GM18502 (cell line): ENCODE data around the gene ATF7IP2.
"Not testable (repeated sequence)": the region's sequence is repeated elsewhere in the genome, so short reads cannot be mapped to it uniquely, and the experiment has no call there.

Source experiments
- ATAC-seq: cut with Tn5 transposase; IDR thresholded peaks from one replicate; pipeline ENCODE4 v1.9.1; 2021; ENCODE audit warnings: mild to moderate bottlenecking; ENCODE audit not compliant: unreplicated experiment, poor library complexity

Gene ATF7IP2

GRCh38 chr16:10373556-10373955 lies 12.3 kb upstream of the ATF7IP2 start:
- no peak for ATAC-seq

- no peak for ATAC-seq
Measured at GRCh38 chr16:10376229-10376628, 9.6 kb upstream of the ATF7IP2 start.

DNA sequence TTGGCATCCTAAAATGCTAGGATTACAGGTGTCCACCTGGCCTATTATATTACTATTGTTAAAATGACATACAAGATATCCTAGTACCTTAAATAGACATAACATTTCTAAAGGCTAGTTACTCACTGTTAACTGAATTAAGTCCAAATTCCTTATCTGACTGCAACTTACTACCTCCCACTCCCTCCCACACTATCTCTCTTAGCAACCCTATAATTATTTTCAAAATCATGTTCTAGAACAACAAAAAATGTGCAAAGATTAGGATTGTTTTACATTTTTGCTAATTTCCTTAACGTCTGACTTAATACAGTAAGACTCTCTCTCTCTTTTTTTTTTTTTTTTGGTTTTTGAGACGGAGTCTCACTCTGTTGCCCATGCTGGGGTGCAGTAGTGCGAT lies 2.2 kb upstream of the ATF7IP2 start:
- no peak for ATAC-seq

GRCh38 chr16:10386517-10387100 lies 748 bp downstream of the ATF7IP2 start:
- ATAC-seq: no peak

GRCh38 chr16:10387188-10387617 lies 1.3 kb downstream of the ATF7IP2 start:
- no peak for ATAC-seq

DNA sequence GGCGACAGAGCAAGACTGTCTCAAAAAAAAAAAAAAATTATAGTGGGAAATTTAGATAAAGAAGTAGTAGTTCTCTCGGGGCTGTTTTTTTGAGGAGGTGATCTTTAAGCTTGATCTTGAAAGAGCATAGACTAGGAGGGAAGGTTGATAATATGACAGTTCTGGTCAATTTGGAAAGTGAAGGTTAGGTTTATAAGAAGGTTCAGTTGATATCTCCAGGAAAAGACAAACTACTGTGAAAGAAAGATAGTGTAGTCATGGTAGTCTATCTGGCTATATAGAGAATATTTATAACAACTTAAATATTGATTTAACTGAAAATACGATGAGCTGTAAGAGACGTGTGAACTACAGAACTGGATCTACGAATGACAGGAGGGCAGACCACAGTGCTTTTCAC lies 3.1 kb downstream of the ATF7IP2 start:
- ATAC-seq: no peak

- ATAC-seq: no peak
Measured at GRCh38 chr16:10390330-10390729, 4.5 kb downstream of the ATF7IP2 start.

DNA sequence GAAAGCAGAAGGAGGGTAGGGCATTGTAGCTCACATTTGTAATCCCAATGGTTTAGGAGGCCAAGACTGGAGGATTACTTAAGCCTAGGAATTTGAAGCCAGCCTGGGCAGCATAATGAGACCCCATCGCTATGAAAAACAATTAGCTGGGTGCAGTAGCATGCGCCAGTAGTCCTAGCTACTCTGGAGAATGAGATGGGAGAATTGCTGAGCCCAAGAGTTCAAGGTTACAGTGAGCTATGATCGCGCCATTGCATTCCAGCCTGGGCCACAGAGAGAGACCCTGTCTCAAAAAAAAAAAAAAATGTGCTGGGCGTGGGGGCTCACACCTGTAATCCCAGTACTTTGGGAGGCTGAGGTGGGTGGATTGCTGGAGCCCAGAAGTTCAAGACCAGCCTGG lies 5.0 kb downstream of the ATF7IP2 start:
- no peak for ATAC-seq

DNA sequence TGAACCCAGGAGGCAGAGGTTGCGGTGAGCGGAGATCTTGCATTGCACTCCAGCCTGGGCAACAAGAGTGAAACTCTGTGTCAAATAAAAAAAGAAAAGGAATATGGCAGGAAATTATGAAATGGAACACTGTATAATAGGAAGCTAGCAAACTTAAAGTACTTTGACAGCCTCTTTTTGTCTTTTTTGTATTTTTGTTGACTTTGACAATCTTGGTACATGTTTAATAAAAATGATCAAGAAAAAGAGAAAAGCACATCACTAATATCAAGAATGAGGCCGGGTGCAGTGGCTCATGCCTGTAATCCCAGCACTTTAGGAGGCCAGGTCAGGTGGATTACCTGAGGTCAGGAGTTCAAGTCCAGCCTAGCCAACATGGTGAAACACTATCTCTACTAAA lies 5.5 kb downstream of the ATF7IP2 start:
- no peak for ATAC-seq

- ATAC-seq: no peak
Measured at GRCh38 chr16:10402975-10403374, 17.1 kb downstream of the ATF7IP2 start.

GRCh38 chr16:10405386-10405939 lies 19.6 kb downstream of the ATF7IP2 start:
- ATAC-seq: no peak

- ATAC-seq: no peak
Measured at GRCh38 chr16:10408824-10409381, 23.0 kb downstream of the ATF7IP2 start.

GRCh38 chr16:10409713-10410112 lies 23.9 kb downstream of the ATF7IP2 start:
- ATAC-seq: not testable (repeated sequence)

DNA sequence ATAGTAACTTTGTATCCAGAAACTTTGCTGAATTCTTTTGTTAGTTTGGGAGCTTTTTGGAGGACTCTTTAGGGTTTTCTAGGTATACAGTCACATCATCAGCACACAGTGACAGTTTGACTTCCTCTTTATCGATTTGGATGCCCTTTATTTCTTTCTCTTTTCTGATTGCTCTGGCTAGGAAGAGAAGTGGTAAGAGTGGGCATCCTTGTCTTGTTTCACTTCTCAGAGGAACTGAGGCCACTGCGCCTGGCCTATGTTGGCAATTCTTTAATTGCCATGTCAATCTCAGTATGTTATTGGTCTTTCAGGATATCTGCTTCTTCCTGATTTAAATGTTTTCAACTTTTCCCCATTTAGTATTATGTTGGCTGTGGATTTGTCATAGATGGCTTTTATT lies 24.6 kb downstream of the ATF7IP2 start:
- no peak for ATAC-seq

- ATAC-seq: no peak
Measured at GRCh38 chr16:10412935-10413601, 27.2 kb downstream of the ATF7IP2 start.

- not testable (repeated sequence) for ATAC-seq
Measured at GRCh38 chr16:10418204-10418603, 32.3 kb downstream of the ATF7IP2 start.

DNA sequence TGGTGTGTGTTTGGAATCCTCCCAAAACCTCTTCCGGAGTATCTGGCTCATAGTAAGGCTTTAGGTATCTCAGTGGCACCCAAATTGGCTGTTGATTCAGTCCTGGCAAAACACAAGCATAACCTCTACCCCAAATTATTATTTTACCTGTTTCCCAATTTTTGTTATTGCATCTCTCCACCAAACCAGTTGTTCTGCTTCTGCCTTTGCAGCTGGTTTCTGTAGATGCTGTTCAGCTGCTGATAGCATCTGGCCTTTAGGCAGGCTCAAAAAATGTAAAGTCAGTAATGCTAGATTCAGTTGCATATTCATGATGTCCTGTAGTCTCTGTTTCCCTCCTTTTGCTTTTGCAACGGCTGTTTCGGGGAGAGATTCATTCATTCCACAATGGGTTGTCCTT lies 33.8 kb downstream of the ATF7IP2 start:
- ATAC-seq: no peak

DNA sequence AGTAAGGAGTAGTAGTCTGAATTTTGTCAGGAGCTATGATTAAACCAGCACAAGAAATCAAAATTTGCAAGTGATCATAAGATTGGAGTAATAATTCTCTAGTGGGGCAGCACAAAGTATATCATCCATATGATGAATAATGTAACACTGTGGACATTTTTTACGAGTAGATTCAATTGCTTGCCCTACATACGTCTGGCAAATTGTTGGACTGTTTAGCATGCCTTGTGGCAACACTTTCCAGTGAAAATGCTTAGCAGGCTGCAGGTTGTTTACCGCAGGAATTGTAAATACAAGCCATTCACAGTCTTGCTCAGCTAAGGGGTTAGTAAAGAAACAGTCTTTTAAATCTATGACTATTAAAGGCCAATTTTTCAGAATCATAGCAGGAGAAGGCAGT lies 35.7 kb downstream of the ATF7IP2 start:
- no peak for ATAC-seq

DNA sequence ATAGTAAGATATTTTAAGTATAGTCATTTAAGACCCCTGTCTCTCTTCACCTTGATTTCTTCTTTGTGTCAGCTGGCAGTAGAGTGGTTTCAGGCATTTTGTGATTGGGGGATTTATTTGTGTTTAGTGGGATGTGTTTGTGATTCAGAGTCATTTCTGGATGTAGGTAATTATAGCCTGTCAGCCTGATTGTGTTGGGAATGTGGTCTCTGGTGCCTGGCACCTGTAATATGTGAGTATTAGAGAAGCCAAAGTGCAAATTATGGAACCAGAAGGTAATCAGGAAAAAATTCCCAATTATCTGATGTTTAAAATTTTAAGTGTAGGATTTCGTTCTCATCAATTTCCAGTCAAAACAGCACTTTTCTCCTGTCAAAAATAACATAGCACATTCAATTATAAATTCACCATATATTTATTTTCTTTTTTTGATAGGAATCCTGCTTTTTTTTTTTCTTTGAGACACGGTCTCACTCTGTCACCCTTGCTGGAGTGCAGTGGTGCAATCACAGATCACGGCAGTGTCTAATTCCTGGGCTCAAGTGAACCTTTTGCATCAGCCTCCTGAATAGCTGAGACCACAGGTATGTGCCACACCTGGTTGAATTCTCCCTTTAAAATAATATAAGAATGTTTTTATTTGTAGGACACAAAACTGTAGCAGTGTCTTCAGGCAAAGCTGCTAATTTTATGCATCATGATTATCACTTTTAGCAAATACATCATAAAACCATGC lies 42.7 kb downstream of the ATF7IP2 start:
- ATAC-seq: no peak

GRCh38 chr16:10429299-10429969 lies 43.6 kb downstream of the ATF7IP2 start:
- not testable (repeated sequence) for ATAC-seq
